Keratinocyte (primary cell): ENCODE data around the gene BRSK1.

Experiments
- CTCF ChIP-seq, 3 experiments: IDR thresholded peaks in 1 of 3; conservative IDR thresholded peaks in 1 of 3; optimal IDR thresholded peaks in 1 of 3; 2 replicates in 2 of 3; 3 replicates in 1 of 3; pipeline versions ENCODE3 to v1.5.1; 2011; ENCODE audit warnings: low read length in 3 of 3, mild to moderate bottlenecking in 3 of 3, moderate library complexity in 2 of 3, control low read depth in 1 of 3, inconsistent platforms in 1 of 3; ENCODE audit not compliant: insufficient read depth in 2 of 3; ENCODE audit errors: extremely low read depth in 1 of 3
- EZH2 ChIP-seq: IDR thresholded peaks from one replicate; pipeline ENCODE4 v1.6.1; 2012; ENCODE audit warnings: inconsistent platforms, mild to moderate bottlenecking, low read length, moderate library complexity

DNA sequence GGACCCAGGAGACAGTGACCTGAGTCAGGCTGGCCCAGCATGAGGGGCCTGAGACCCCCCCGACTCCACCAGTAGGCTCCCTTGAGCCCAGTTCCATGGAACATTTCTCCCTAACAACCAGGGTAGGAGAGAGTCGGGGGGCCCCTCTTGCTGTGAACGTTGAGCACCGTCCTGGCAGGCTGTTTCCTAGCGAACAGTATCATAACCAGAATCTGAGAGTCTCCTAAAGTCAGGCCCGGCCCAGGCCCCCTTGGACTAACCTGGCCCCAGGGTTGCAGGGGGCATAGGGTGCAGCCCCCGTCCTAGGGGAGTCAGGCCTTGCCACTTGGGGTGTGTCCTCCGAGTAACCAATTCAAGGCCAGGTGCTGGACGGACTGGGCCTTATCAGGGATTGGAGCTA is 27.6 kb downstream of the BRSK1 start:
- TF ChIP-seq CTCF (optimal IDR thresholded peaks at IDR 0.05 in 1 of 3, IDR thresholded peaks at IDR 0.05 in 1 of 3, conservative IDR thresholded peaks at IDR 0.05 in 1 of 3; ENCODE audit: extremely low read depth in 1 of 3, insufficient read depth in 2 of 3, low read length in 3 of 3) (no peak), EZH2 (no peak)
